Stimulated activated CD4-positive, alpha-beta T cell treated with anti-CD3 and anti-CD28 coated beads, Interleukin-4, amount 100 ng/mL, for 24 hours (primary cell): ENCODE measurements around the gene MVB12B.
A peak's percentile ranks its signal among the peaks of the same experiment; 100 is the strongest.

Experiments used
- DNase-seq: peaks from one replicate; pipeline ENCODE4 v3.0.0-alpha.2; 2020

Gene MVB12B

DNA sequence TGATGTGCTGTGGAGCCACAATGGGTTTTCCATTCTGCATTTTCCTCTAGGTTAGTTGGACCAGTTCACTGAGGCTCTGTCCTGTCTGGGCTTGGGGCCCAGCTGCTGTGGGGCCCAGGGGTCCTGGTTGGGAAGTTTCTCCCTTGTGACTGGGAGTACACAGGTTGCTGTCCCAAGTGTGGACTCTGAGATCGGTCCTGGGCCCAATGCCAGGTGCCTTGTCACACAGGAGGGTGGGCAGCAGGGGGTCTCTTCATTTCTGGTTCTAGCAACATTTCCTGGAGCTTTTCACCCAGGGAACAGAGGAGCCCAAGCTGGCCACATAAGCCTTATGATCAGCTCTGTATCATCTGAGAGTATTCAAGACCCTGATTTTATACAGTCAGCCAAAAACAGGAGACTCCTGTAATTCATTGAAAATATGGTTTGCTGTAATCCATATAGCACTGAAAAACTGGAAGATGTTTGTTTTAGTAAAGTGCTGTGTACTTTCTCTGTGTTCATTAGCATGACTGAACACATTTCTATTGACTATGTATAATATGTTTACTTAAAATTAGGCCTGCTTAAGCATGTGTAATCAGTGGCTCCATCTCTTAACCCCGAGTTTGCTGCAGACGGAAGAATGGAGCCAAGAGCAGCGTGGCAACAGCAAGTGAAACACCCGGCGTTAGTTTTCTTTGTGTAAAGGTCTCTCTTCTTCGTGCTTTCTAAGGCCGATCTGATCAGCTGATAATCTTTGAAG is 62.5 kb downstream of the MVB12B start:
- no peak for DNase-seq

GRCh38 chr9:126389992-126390391 is 63.4 kb downstream of the MVB12B start:
- no peak for DNase-seq

DNA sequence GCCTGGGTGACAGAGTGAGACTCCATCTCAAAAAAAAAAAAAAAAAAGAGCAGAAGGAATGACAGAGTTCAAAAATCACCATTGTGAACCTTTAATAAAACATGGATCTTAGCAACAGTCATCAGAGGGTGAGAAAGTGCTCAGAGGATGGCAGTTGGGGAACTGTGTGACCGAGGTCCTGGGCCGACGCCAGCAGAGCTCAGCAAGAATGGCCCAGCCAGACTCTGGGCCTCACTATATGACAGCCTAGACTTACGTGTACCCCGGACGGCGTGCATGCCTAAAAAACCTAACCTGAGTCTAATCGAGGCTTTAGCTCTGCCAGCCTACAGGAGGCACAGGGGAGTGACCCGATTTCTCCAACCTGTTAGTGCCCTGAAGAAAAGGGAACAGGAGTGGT is 64.3 kb downstream of the MVB12B start:
- no peak for DNase-seq

DNA sequence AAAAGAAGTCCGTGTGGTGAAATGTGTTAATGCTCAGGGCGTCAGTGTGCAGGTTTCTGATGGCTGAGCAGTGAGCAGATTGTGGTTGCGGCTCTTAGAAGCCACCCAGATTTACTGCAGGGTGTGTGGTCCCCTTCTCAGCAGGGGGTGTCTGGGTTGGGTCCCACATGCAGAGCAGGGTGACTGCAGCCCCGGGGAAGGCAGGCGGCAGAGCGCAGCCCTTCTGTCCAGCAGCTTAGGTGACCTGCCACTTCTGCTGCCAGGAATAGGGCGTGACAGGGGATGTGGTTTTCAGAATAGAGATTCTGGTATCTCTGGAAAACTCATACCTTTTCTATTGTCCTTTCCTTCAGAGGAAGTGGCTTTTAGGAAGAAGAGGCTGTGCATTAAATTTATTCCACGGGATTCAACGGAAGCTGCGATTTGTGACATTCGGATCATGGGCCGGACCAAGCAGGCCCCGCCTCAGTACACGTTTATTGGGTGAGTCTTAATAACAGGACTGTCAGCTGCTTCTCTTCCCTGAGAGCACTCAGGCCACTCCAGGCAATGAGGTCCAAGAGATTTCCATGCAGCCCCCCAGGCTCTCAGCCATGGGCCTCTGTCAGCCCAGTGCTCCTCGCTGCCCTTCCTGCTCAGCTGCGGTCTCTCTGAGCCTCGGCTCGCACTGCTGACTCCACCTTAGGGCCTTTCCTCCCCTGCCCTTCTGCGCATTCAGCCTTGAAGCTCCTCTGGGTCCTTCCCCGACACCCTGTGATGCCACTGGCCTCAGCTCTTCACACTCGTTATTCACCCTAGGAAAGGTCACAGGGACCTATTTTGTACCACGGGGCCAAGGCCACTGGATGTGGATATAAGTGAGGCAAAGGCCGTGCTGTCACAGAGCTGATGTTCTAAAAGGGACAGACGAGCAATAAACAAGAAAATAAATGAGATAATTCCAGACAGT is 65.4 kb downstream of the MVB12B start:
- DNase-seq, result no peak

- DNase-seq, result no peak
Observed at GRCh38 chr9:126392662-126393371, 66.2 kb downstream of the MVB12B start.

- DNase-seq, result no peak
Observed at GRCh38 chr9:126393876-126394275, 67.2 kb downstream of the MVB12B start.

DNA sequence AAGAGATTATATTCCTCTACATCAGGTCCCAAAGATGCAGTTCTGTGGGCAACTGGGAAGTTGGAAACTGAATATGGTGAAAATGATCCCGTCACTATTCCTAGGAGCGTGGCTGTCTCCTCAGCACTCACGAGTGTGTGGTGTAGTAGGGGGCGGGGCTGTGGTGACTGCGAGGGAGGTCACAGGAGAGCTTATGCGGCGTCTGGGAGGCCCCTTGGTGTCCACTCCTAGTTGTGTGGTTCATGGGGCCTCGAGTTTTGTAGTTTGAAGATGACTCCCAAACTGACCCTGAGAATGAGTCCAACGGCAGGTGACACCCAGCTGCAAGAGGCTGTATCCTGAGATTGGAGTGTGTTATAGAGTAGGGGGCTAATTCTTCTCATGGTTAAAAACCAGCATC is 68.2 kb downstream of the MVB12B start:
- no peak for DNase-seq

DNA sequence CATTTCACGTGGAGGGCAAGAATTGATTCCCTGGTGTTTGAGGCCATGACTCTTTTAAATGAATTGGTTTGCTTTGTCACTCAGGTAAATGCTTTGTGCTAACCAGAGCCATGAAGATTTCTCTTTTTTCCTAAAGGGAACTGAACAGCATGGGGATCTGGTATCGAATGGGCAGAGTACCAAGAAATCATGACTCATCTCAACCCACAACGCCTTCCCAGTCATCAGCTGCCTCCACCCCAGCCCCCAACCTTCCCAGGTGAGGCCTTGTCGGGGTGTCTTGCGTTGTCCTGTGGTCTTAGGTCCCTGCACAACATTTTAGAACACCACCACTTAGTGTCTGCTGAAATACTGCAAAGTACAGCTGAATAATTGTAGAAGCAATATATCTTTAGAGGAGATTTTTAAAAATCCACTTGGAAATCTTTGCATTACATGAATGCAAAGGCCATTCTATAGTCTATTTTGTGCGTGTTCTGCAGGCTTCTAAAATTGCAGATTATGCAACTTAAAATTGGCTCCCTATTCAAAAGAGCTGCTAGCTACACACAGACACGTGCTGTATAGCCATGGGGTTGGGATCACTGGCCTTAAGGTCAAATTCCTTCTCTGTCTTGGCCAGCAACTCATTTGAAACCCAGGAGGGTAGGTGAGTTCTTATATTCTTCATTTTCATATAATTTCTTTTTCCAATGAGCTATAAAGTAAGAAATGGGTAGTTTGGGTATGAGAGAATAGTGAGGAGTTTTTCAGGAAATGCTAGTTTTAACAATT is 69.0 kb downstream of the MVB12B start:
- DNase-seq, result no peak

DNA sequence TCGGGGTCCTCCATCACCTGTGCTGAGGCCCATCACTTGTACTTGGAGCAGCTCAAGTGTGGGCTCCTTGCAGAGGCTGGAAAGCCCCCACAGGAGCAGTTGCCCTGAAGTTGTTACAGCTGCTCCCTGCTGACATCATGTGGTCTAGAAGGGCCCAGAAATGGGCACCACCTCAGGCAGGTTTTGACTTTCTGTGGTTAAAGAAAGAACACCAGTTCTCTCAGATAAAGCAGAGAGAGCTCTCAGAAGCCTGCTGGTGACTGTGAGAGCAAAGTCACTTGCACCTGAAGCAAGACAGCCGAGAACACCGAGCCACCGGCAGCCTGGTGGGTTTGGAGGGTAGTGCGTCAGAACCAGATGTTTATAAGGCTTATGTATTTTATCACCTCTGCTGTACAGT is 70.4 kb downstream of the MVB12B start:
- peak; percentile 56 for DNase-seq

- DNase-seq, result peak; percentile 74
Observed at GRCh38 chr9:126398403-126399058, 71.9 kb downstream of the MVB12B start.

- DNase-seq, result no peak
Observed at GRCh38 chr9:126399251-126399650, 72.6 kb downstream of the MVB12B start.

- DNase-seq, result no peak
Observed at GRCh38 chr9:126399789-126400188, 73.2 kb downstream of the MVB12B start.

- DNase-seq, result no peak
Observed at GRCh38 chr9:126400571-126400970, 73.9 kb downstream of the MVB12B start.

GRCh38 chr9:126401107-126401506 is 74.5 kb downstream of the MVB12B start:
- no peak for DNase-seq

- DNase-seq, result no peak
Observed at GRCh38 chr9:126401581-126401980, 75.0 kb downstream of the MVB12B start.

DNA sequence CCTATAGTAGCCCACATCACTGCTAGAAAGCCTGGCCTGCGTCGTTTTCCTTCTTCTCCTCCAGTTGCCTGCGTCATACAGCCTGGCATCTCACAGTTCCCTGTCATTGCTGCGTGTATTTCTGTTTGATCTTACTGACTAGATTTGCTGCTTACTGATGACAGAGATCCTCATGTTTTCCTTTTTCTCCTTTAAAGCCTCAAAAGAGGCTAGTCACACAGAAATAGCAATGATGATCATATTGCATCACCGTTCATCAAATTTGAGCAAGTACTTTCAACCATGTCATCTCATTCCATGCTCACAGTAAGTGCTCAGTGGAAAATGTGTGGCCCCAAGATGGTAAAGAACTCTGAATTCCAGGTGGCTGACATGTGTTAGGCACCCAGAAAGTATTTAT is 76.8 kb downstream of the MVB12B start:
- DNase-seq, result no peak

DNA sequence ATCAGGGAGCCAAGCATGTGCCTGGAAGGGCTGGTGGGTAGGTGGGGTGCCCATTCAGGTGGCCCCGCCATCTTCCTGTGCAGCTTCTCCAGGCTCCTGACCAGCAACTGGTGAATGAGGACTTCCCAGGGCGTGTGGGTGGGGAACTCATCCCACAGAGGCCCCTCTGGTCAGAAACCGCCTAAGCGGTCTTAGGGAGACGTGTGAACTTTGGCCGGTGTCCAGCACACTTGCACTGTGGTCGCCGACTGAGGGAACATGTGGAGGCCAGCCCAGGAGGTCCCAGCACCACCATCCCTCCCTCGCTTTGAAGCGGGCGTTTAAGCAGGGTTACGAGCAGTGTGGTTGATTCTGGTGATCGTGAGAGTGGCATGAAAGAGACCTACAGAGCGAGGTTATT is 77.8 kb downstream of the MVB12B start:
- no peak for DNase-seq

DNA sequence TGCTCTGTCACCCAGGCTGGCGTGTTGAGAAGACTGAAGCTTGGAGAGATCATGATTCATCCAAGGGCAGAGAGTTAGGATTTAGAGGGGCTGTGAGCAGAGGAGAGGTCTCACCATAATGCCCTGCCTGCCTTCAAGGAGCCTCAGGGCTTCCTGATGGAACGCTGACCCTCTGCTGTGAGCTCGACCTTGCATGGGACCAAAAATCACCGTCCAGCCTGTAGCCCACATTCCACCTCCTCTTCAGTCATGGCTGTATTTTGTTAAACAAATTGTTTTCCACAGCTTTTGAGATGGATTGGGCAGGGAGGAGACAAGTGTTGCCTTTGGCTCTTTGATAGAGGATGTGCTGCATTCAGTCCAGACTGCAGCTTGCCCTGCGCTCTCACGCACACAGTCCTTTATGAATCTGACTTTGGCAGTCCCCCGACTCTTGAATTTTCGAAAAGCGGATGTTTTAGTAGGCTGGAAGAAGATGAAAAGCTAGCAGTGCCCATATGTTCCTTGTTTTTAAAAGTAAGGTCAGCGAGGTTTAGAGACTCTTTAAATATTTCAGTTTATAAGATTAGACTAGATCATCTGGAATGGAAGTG is 79.5 kb downstream of the MVB12B start:
- no peak for DNase-seq

- DNase-seq, result no peak
Observed at GRCh38 chr9:126407114-126407870, 80.7 kb downstream of the MVB12B start.

DNA sequence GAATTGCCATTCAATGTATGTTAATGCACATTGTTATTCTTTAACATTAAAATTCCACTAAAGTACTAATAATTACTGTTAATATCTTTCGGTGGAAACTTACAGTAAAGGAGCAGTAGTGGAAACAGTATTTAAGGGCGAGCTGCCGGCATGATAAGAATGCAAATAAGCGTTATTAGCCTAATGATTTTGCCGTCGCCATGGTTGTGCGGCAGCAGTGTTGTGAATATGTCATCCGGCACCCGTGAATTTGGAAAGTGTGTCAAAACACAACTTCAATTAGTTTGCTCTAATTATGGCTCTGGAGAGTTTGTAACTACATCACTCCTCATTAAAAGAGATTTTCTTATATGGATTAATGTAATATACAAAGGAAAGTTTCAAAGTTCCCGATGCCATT is 81.4 kb downstream of the MVB12B start:
- no peak for DNase-seq

DNA sequence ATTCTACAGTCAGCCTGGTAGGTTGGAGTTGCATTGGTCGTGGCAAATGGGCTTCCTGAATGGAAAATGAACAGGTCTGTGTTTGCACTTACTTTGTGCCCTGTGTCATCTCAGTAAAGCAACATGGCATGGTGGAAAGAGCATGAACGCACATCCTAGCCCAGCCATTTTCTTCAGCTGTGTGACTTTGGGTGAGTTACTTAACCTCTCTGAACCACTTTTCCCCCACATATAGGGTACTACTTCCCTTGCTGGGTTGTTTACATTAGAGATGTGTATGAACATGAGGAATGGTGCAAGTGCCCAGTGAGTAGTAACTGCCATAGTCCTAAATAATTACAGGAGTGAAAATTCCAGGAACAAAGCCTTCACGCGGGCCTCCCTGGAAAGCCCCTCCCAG is 83.6 kb downstream of the MVB12B start:
- no peak for DNase-seq
